Heart left ventricle (tissue), 13 donors: ENCODE results near the gene FAM53B.

ENCODE experiments used
- CTCF ChIP-seq, 12 donors: fragments of 200-600 bp; sonication (generic) in 4 of 12; IDR thresholded peaks; one replicate each; pipeline versions ENCODE4 v1.5.0 to v1.8.0; 2018 to 2022; ENCODE audit warnings: antibody characterized with exemption in 12 of 12, mild to moderate bottlenecking in 5 of 12
- POLR2A ChIP-seq, 2 donors: fragments of 450-650 bp; IDR thresholded peaks; one replicate each; pipeline ENCODE4 v1.6.1; 2017; ENCODE audit warnings: antibody characterized with exemption in 2 of 2, mild to moderate bottlenecking in 2 of 2, moderate library complexity in 2 of 2
- donor health status: ischemic (EF 13 %, LVEDD 7.1; RV severe dilation, severe dysfunction).
- donor health status: DM: no; HTN: yes; CAD: no.
- donor health status: DM: no; HTN: no; CAD: no.
- donor health status: ischemic (EF 25% LVEDD 6.9; RV normal size, moderate dysfunction).
- donor health status: ischemic (EF 25% LVEDD 5.7; RV mildly dilated, moderate dysfunction).
- donor health status: ischemic (EF 35%, LVEDD 5.7; RV mildly dilated, moderate dysfunction).
- donor health status: nonischemic (EF 11% LVEDD 7.7; RV severe dilation, severe dysfunction).
- donor health status: DM: yes; HTN: yes; CAD: no.
- donor health status: PGD.
- donor health status: ischemic (EF 29% LVEDD 5.4; RV normal size, mild dysfunction).
- donor health status: nonischemic (EF 23%, LVEDD 6.1; RV moderate dilation, normal function).

- TF ChIP-seq POLR2A (IDR thresholded peaks at IDR 0.05) (no peak), CTCF (IDR thresholded peaks at IDR 0.05) (no peak)
Measured at GRCh38 chr10:124644236-124644635, 99.9 kb downstream of the FAM53B start.
